ENCODE measurements around the gene CD79B.
A peak's percentile ranks its signal among the peaks of the same experiment; 100 is the strongest.

CD79B gene

GRCh38 chr17:63950940-63951907, 19.1 kb upstream of the CD79B start:
- no peak for DNase-seq

- peak; percentile 73 for DNase-seq
Measured at GRCh38 chr17:63949576-63950250, 17.6 kb upstream of the CD79B start.

GRCh38 chr17:63948521-63948920, 16.4 kb upstream of the CD79B start:
- DNase-seq, result no peak

- DNase-seq, result no peak
Measured at GRCh38 chr17:63947711-63948330, 15.7 kb upstream of the CD79B start.

GRCh38 chr17:63946440-63947363, 14.6 kb upstream of the CD79B start:
- DNase-seq, result no peak

GRCh38 chr17:63945784-63946439, 13.8 kb upstream of the CD79B start:
- no peak for DNase-seq

GRCh38 chr17:63944736-63945499, 12.8 kb upstream of the CD79B start:
- no peak for DNase-seq

GRCh38 chr17:63943745-63944144, 11.6 kb upstream of the CD79B start:
- no peak for DNase-seq

GRCh38 chr17:63942309-63942985, 10.3 kb upstream of the CD79B start:
- DNase-seq, result no peak

- DNase-seq, result no peak
Measured at GRCh38 chr17:63941751-63942150, 9.6 kb upstream of the CD79B start.

- DNase-seq, result no peak
Measured at GRCh38 chr17:63941162-63941561, 9.0 kb upstream of the CD79B start.

GRCh38 chr17:63940584-63940983, 8.5 kb upstream of the CD79B start:
- DNase-seq, result no peak

GRCh38 chr17:63939884-63940283, 7.8 kb upstream of the CD79B start:
- DNase-seq, result no peak

GRCh38 chr17:63939401-63939800, 7.3 kb upstream of the CD79B start:
- no peak for DNase-seq

- DNase-seq, result no peak
Measured at GRCh38 chr17:63937920-63938319, 5.8 kb upstream of the CD79B start.

GRCh38 chr17:63937319-63937718, 5.2 kb upstream of the CD79B start:
- DNase-seq, result no peak

- DNase-seq, result no peak
Measured at GRCh38 chr17:63934183-63935112, 2.3 kb upstream of the CD79B start.

- DNase-seq, result no peak
Measured at GRCh38 chr17:63933598-63933997, 1.5 kb upstream of the CD79B start.

GRCh38 chr17:63932721-63933120, 590 bp upstream of the CD79B start:
- no peak for DNase-seq

Data from right forelimb (tissue), 1 donor.